GM12878 (cell line): ENCODE data around the gene PLEKHA1. TPM values are rescaled to one million over a fixed set of nuclear protein-coding genes. Genes with fewer than 3 reads are reported as not detected.

Source experiments
- ATAC-seq: fragments of 200-7000 bp; cut with Tn5 transposase; 3 replicates; pipeline ENCODE4 v1.9.1; 2020; ENCODE audit warnings: mild to moderate bottlenecking, moderate library complexity
- BruUV-seq: library from RNA; stranded (reverse); fragments of 400-500 nt; replicated peaks from 2 replicates; lab custom pipeline; 2021; lab: Mats Ljungman, UMichigan
- CTCF ChIA-PET: fragments of 300-600 bp; sonication (Branson Sonifier 250); formaldehyde crosslinking; extraction: SDS; loops from one replicate; lab custom pipeline; 2021; ENCODE audit warnings: inconsistent platforms; lab: Yijun Ruan, JAX
- POLR2A ChIA-PET: fragments of 350-600 bp; formaldehyde crosslinking; extraction: SDS; loops from one replicate; lab custom pipeline; 2021; ENCODE audit warnings: inconsistent platforms; lab: Charles Lee
- RAD21 ChIA-PET: fragments of 300-600 bp; sonication (Branson Sonifier 250); formaldehyde crosslinking; loops from one replicate; lab custom pipeline; 2023; ENCODE audit warnings: antibody characterized with exemption; ENCODE audit not compliant: unreplicated experiment; lab: Charles Lee
- SMC1A ChIA-PET: fragments of 300-600 bp; sonication (Branson Sonifier 250); formaldehyde crosslinking; loops from one replicate; lab custom pipeline; 2023; ENCODE audit not compliant: unreplicated experiment, uncharacterized antibody; lab: Charles Lee
- DNase-seq: peaks from one replicate; pipeline ENCODE4 v3.0.0-alpha.2; 2011; ENCODE audit warnings: low read depth, low spot score
- FAIRE-seq: peaks from 3 replicates; lab custom pipeline; 2011; peaks lifted over from hg19 to GRCh38; lab: Jason Lieb, UNC
- H2AFZ ChIP-seq: 2 replicates; pipeline ENCODE4 v1.6.0; 2011; ENCODE audit warnings: low read depth, low read length, control low read depth; ENCODE audit not compliant: control insufficient read depth
- H3K27ac ChIP-seq: 2 replicates; pipeline ENCODE4 v1.5.1; 2011; ENCODE audit warnings: control low read depth; ENCODE audit not compliant: control insufficient read depth, insufficient read depth
- H3K27me3 ChIP-seq, 2 experiments: replicated peaks in 1 of 2; 2 replicates each; pipeline versions ENCODE4 v1.6.0 to v1.6.1; 2011; ENCODE audit warnings: low read length in 1 of 2; ENCODE audit not compliant: control insufficient read depth in 2 of 2, insufficient read depth in 2 of 2
- H3K36me3 ChIP-seq, 2 experiments: 2 replicates each; pipeline ENCODE4 v1.5.1; 2011; ENCODE audit warnings: low read length in 1 of 2; ENCODE audit not compliant: control insufficient read depth in 2 of 2, insufficient read depth in 2 of 2
- H3K4me1 ChIP-seq: 2 replicates; pipeline ENCODE4 v1.6.1; 2011; ENCODE audit warnings: mild to moderate bottlenecking, low read length, moderate library complexity, mixed read lengths; ENCODE audit not compliant: control insufficient read depth, insufficient read depth
- H3K4me2 ChIP-seq: 2 replicates; pipeline ENCODE4 v1.6.0; 2011; ENCODE audit warnings: control low read depth; ENCODE audit not compliant: control insufficient read depth, insufficient read depth
- H3K4me3 ChIP-seq: fragments of 200-600 bp; sonication (generic); 2 replicates; pipeline ENCODE4 v1.5.1; 2016
- H3K79me2 ChIP-seq: 2 replicates; pipeline ENCODE4 v1.6.0; 2011; ENCODE audit warnings: low read length; ENCODE audit not compliant: control insufficient read depth, insufficient read depth
- H3K9ac ChIP-seq: 2 replicates; pipeline ENCODE4 v1.8.0; 2011; ENCODE audit warnings: low read length, control low read depth, mixed read lengths; ENCODE audit not compliant: control insufficient read depth, insufficient read depth
- H3K9me3 ChIP-seq: replicated peaks from 3 replicates; pipeline ENCODE4 v1.5.1; 2011; ENCODE audit warnings: mild to moderate bottlenecking, low read length; ENCODE audit not compliant: control insufficient read depth, insufficient read depth
- H4K20me1 ChIP-seq: 2 replicates; pipeline ENCODE4 v1.6.0; 2011; ENCODE audit not compliant: control insufficient read depth, insufficient read depth
- SIX5 ChIP-seq: IDR thresholded peaks from 2 replicates; pipeline ENCODE4 v1.6.1; 2011; ENCODE audit warnings: mild to moderate bottlenecking, low read depth, low read length, moderate library complexity; ENCODE audit not compliant: severe bottlenecking
- WGBS: methylation state at CpG from one replicate; pipeline ENCODE4 v1.1.6; 2016; ENCODE audit warnings: low lambda C conversion rate; ENCODE audit not compliant: insufficient replicate concordance, insufficient coverage; ENCODE audit errors: missing lambda C conversion rate; 5-methylcytosine and 5-hydroxymethylcytosine counted together
- in situ Hi-C: fragments of 300-500 bp; cut with MboI; formaldehyde crosslinking; loops from 9 replicates; pipeline ENCODE4 v1.14.3; 2018; ENCODE audit warnings: mixed read lengths
- intact Hi-C: fragments of 100-400 bp; cut with micrococcal nuclease; formaldehyde crosslinking; loops from one replicate; pipeline ENCODE4 v1.14.2; 2022; ENCODE audit not compliant: unreplicated experiment
- polyA plus RNA-seq, 11 experiments: library from polyadenylated mRNA; depleted of rRNA in 4 of 11; unstranded in 6 of 11; stranded (reverse) in 5 of 11; fragments of >200 nt; fragmentation: Nextera tagmentation in 4 of 11; fragmentation: Illumina TruSeq in 1 of 11; extraction: Ambion mirVana in 4 of 11; extraction: Trizol in 1 of 11; gene quantifications; 1 replicate in 1 of 11; 2 replicates in 10 of 11; pipeline versions ENCODE4 v1.2.1 to v1.2.3, GENCODE V29; 2011 to 2016; ENCODE audit warnings: inconsistent platforms in 2 of 11, missing spikeins in 2 of 11, low read depth in 1 of 11
- total RNA-seq, 4 experiments: library from RNA; depleted of rRNA in 3 of 4; stranded (reverse); fragments of >200 nt in 3 of 4; fragmentation: Illumina TruSeq in 1 of 4; extraction: Trizol in 1 of 4; gene quantifications; 2 replicates each; pipeline versions ENCODE4 v1.2.1 to v1.2.3, GENCODE V29; 2013 to 2021
- TF ChIP-seq, protein P1 (sequence below): fragments of 450-650 bp; IDR thresholded peaks from 2 replicates; pipeline ENCODE4 v1.6.1; 2016; ENCODE audit warnings: mild to moderate bottlenecking, moderate library complexity, borderline replicate concordance

The PLEKHA1 gene
- total and polyA plus RNA-seq, 10 of the 15 experiments (the other 5 are each of a cell fraction or from before 2014, with no cell fraction given), result 0.15 to 6.0 (median 0.32) TPM

DNA sequence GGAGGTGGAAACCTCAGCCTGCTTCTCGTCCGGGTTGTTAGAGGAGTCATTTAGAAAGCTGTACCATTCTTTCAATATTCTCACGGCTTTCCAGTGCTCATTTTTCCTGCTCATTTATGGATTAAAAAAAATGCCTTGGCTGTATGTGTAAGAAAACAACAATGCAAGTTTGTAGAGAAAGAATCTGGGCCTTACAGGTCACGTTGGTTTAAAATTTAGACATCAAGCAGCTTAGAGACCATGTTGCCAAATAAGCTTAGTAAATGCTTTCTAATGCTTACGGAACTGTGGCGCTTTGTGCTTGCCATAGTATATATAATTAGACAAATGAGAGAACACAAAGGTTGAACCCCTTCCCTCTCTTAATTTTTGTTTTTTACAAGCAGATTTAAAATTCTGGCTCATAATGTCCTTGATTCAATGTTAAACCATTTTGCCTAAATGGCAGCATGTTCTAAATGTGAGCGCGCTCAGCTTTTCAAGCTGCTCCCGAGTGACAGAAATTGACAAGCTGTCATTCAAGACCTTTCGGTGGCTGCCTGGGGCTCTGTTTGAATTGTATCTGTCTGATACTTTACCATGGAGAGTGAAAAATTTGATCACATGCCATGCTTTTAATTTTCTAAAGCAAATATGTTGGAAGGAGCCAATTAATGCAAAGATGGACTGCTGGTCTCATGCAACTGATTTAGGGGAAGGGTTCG lies 81.0 kb downstream of the PLEKHA1 start:
- Histone ChIP-seq H3K27me3 (peaks cover 0 to 9% of the 10 kb centered on the region in 2 experiments; a peak in 2 of 4 replicates), H2AFZ (no peak overlapping the region), H3K4me1 (no peaks in the 10 kb centered on the region), H3K36me3 (no peaks in the 10 kb centered on the region), H3K27ac (no peak overlapping the region), H4K20me1 (no peaks in the 10 kb centered on the region)
- POLR2A ChIA-PET, result no interaction called here
- intact Hi-C loops, result no loop called here
- RAD21 ChIA-PET, result no interaction called here
- WGBS, result 43% methylated on average over 11 of the region's 11 CpGs
- in situ Hi-C loops, result no loop called here
- TF ChIP-seq, protein P1, sequence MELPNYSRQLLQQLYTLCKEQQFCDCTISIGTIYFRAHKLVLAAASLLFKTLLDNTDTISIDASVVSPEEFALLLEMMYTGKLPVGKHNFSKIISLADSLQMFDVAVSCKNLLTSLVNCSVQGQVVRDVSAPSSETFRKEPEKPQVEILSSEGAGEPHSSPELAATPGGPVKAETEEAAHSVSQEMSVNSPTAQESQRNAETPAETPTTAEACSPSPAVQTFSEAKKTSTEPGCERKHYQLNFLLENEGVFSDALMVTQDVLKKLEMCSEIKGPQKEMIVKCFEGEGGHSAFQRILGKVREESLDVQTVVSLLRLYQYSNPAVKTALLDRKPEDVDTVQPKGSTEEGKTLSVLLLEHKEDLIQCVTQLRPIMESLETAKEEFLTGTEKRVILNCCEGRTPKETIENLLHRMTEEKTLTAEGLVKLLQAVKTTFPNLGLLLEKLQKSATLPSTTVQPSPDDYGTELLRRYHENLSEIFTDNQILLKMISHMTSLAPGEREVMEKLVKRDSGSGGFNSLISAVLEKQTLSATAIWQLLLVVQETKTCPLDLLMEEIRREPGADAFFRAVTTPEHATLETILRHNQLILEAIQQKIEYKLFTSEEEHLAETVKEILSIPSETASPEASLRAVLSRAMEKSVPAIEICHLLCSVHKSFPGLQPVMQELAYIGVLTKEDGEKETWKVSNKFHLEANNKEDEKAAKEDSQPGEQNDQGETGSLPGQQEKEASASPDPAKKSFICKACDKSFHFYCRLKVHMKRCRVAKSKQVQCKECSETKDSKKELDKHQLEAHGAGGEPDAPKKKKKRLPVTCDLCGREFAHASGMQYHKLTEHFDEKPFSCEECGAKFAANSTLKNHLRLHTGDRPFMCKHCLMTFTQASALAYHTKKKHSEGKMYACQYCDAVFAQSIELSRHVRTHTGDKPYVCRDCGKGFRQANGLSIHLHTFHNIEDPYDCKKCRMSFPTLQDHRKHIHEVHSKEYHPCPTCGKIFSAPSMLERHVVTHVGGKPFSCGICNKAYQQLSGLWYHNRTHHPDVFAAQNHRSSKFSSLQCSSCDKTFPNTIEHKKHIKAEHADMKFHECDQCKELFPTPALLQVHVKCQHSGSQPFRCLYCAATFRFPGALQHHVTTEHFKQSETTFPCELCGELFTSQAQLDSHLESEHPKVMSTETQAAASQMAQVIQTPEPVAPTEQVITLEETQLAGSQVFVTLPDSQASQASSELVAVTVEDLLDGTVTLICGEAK, result no peak
- no peak for TF ChIP-seq SIX5
- TF ChIP-seq, all 136 proteins: peak for 0
- H3K9me3 ChIP-seq, result no peaks in the 10 kb centered on the region
- H3K4me3 ChIP-seq, result no peak overlapping the region
- H3K9ac ChIP-seq, result no peak overlapping the region
- H3K4me2 ChIP-seq, result no peak overlapping the region
- ChIA-PET SMC1A (no interaction called here), CTCF (interaction anchor here (0.8 to 1.1 kb wide), 2 partner anchors 11 to 23 kb away, joined by 3 read pairs; no protein-coding TSS in a partner anchor)
- DNase-seq, result no peak
- no peak for ATAC-seq
- FAIRE-seq, result no peak
- no peaks in the 10 kb centered on the region for H3K79me2 ChIP-seq
- no TSS peak for BruUV-seq
